Activated CD4-positive, alpha-beta T cell treated with anti-CD3 and anti-CD28 coated beads, Interleukin-2, amount 50 U/mL, for 4 hours (primary cell): ENCODE measurements around the gene AQP2.
"Not testable (repeated sequence)": the region's sequence is repeated elsewhere in the genome, so short reads cannot be mapped to it uniquely, and the experiment has no call there.

ENCODE experiments used
- DNase-seq, 2 experiments: peaks; one replicate each; pipeline ENCODE4 v3.0.0-alpha.2; 2020

AQP2 gene

GRCh38 chr12:49971141-49971540 is 20.6 kb downstream of the AQP2 start:
- DNase-seq: no peak

- DNase-seq: no peak
These were observed 21.6 kb downstream of the AQP2 start for GRCh38 chr12:49972129-49972528.

GRCh38 chr12:49972641-49973360 is 22.3 kb downstream of the AQP2 start, which contains the start of gene AQP6:
Gene AQP6, plus strand, starts transcription at chr12:49972947. Its CDS starts 227 bp downstream, at chr12:49973174.
- DNase-seq: no peak

GRCh38 chr12:49973361-49973830 is 22.9 kb downstream of the AQP2 start:
- no peak for DNase-seq

GRCh38 chr12:49974231-49974675 is 23.7 kb downstream of the AQP2 start:
- DNase-seq: no peak

- no peak for DNase-seq
These were observed 24.3 kb downstream of the AQP2 start for GRCh38 chr12:49974677-49975317.

- DNase-seq: no peak
These were observed 24.8 kb downstream of the AQP2 start for GRCh38 chr12:49975318-49975761.

- DNase-seq: no peak
These were observed 26.0 kb downstream of the AQP2 start for GRCh38 chr12:49976557-49976956.

- no peak for DNase-seq
These were observed 27.6 kb downstream of the AQP2 start for GRCh38 chr12:49978125-49978524.

GRCh38 chr12:49979016-49979586 is 28.6 kb downstream of the AQP2 start:
- DNase-seq: no peak

GRCh38 chr12:49979791-49980190 is 29.3 kb downstream of the AQP2 start:
- no peak for DNase-seq

- DNase-seq: no peak
These were observed 30.2 kb downstream of the AQP2 start for GRCh38 chr12:49980501-49981349.

GRCh38 chr12:49982246-49983087 is 31.9 kb downstream of the AQP2 start:
- DNase-seq: no peak

- no peak for DNase-seq
These were observed 33.4 kb downstream of the AQP2 start for GRCh38 chr12:49983892-49984291.

GRCh38 chr12:49984476-49985359 is 34.2 kb downstream of the AQP2 start:
- no peak for DNase-seq

GRCh38 chr12:49985981-49986380 is 35.4 kb downstream of the AQP2 start:
- DNase-seq: no peak

GRCh38 chr12:49986476-49986875 is 35.9 kb downstream of the AQP2 start:
- DNase-seq: not testable (repeated sequence)

GRCh38 chr12:49987625-49988303 is 37.2 kb downstream of the AQP2 start:
- DNase-seq: no peak

GRCh38 chr12:49989400-49989799 is 38.9 kb downstream of the AQP2 start:
- not testable (repeated sequence) for DNase-seq

GRCh38 chr12:49990273-49990672 is 39.7 kb downstream of the AQP2 start:
- no peak for DNase-seq
